K562 (cell line): ENCODE results near the gene CXCL17. TPM values are rescaled to one million over a fixed set of nuclear protein-coding genes. Genes with fewer than 3 reads are reported as not detected.

Source experiments
- EZH2 ChIP-seq: IDR thresholded peaks from 2 replicates; pipeline ENCODE4 v1.6.1; 2012; ENCODE audit warnings: low read depth, mild to moderate bottlenecking, inconsistent platforms, low read length, borderline replicate concordance
- HNRNPL ChIP-seq: fragments of 200-400 bp; formaldehyde crosslinking; IDR thresholded peaks from 2 replicates; pipeline ENCODE4 v1.6.1; 2017; ENCODE audit warnings: low read depth, mild to moderate bottlenecking, low read length
- HNRNPLL ChIP-seq: fragments of 200-400 bp; formaldehyde crosslinking; IDR thresholded peaks from 2 replicates; pipeline ENCODE4 v1.6.1; 2017; ENCODE audit warnings: low read length, low read depth, mild to moderate bottlenecking; ENCODE audit not compliant: poor library complexity, severe bottlenecking
- MAZ ChIP-seq, 2 experiments: fragments of 450-650 bp in 1 of 2; sonication (generic) in 1 of 2; formaldehyde crosslinking; IDR thresholded peaks in 1 of 2; conservative IDR thresholded peaks in 1 of 2; 2 replicates each; pipeline versions ENCODE4 v1.4.0 to v1.5.0; 2020; ENCODE audit warnings: mild to moderate bottlenecking in 1 of 2, missing genetic modification reagents in 1 of 2
- PURB ChIP-seq: sonication (generic); formaldehyde crosslinking; IDR thresholded peaks from 2 replicates; pipeline ENCODE4 v1.9.0; 2021; ENCODE audit warnings: low read depth, mild to moderate bottlenecking, missing genetic modification reagents
- SMAD1 ChIP-seq: fragments of 150-350 bp; IDR thresholded peaks from 2 replicates; pipeline ENCODE4 v1.6.1; 2014; ENCODE audit warnings: low read length, low read depth; ENCODE audit not compliant: partially characterized antibody
- TEAD1 ChIP-seq, 2 experiments: fragments of 450-650 bp in 1 of 2; sonication (generic) in 1 of 2; formaldehyde crosslinking; IDR thresholded peaks; 2 replicates each; pipeline versions ENCODE4 v1.4.0 to v1.8.0; 2020 to 2022; ENCODE audit warnings: mild to moderate bottlenecking in 2 of 2, missing genetic modification reagents in 1 of 2
- polyA plus RNA-seq, 8 experiments: library from polyadenylated mRNA; depleted of rRNA in 4 of 8; stranded (reverse) in 5 of 8; unstranded in 3 of 8; fragments of >200 nt; fragmentation: Nextera tagmentation in 2 of 8; fragmentation: Illumina TruSeq in 1 of 8; extraction: Ambion mirVana in 2 of 8; extraction: Trizol in 1 of 8; gene quantifications; 2 replicates each; pipeline versions ENCODE4 v1.2.1 to v1.2.3, GENCODE V29; 2011 to 2014; ENCODE audit warnings: inconsistent platforms in 1 of 8, missing spikeins in 1 of 8
- total RNA-seq, 7 experiments: library from RNA; depleted of rRNA in 6 of 7; stranded (reverse); fragments of >200 nt in 6 of 7; fragmentation: Illumina TruSeq in 2 of 7; extraction: Trizol in 2 of 7; gene quantifications; 2 replicates each; pipeline versions ENCODE4 v1.2.1 to v1.2.3, GENCODE V29; 2011 to 2021; ENCODE audit warnings: low replicate concordance in 1 of 7
- TF ChIP-seq, protein P1 (sequence below), 2 experiments: fragments of 450-650 bp in 1 of 2; sonication (generic) in 1 of 2; formaldehyde crosslinking in 1 of 2; IDR thresholded peaks; 2 replicates each; pipeline versions ENCODE4 v1.7.1 to v1.9.0; 2016 to 2022; ENCODE audit warnings: inconsistent platforms in 1 of 2, mild to moderate bottlenecking in 1 of 2, missing genetic modification reagents in 1 of 2
- TF ChIP-seq, protein P2 (sequence below), 3 experiments: IDR thresholded peaks in 2 of 3; conservative IDR thresholded peaks in 1 of 3; 2 replicates each; pipeline ENCODE4 v1.5.1; 2011 to 2012; ENCODE audit warnings: low read length in 3 of 3, mild to moderate bottlenecking in 3 of 3, control low read depth in 2 of 3, improper control_type of control experiment in 1 of 3, inconsistent platforms in 1 of 3, low read depth in 1 of 3, mixed read lengths in 1 of 3, moderate library complexity in 1 of 3; ENCODE audit not compliant: insufficient read depth in 2 of 3
- TF ChIP-seq, protein P3 (sequence below): fragments of 250-450 bp; sonication (Bioruptor Pico); IDR thresholded peaks from 2 replicates; pipeline ENCODE4 v1.4.0; 2020; ENCODE audit warnings: mild to moderate bottlenecking, moderate library complexity

CXCL17 gene
- total and polyA plus RNA-seq, 9 of the 15 experiments (the other 6 are each of a cell fraction or from before 2014, with no cell fraction given), result 0.10 to 0.15 TPM; not detected in 7

DNA sequence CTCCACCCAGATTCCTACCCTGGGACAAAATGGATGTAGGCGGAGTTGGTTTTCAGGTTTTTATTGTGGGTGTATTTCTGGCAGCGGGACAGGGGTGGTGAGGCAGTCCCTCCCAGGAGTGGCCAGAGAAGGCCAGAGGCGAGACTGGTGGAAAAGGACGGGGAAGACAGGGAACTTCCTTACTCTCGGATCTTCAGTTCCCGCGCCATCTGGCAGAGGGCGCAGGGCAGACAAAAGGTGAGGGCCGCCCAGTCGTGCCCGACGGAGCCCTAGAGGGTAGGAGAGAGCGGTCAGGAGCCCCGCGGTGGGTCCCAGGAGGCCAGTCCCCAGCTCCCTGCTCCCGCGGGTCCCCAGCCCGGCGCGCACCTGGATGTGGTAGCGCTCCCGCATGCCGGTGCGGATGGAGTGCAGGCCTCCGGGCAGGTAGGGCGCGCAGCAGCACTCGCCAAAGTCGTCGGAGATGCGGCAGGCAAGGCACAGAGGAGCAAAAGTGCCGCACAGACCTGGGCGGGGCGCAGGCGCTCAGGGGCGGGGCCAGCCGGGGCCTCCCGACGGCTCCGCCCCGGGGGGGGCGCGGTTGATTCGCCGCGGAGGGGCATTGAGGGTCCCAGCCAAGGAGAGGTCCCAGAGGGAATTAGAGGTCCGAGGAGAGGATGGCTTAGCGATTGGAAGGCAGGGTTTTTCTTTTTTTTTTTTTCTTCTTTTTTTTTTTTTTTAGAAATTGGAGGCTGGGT is 55.6 kb downstream of the CXCL17 start (continued):
- TF ChIP-seq, protein P1, sequence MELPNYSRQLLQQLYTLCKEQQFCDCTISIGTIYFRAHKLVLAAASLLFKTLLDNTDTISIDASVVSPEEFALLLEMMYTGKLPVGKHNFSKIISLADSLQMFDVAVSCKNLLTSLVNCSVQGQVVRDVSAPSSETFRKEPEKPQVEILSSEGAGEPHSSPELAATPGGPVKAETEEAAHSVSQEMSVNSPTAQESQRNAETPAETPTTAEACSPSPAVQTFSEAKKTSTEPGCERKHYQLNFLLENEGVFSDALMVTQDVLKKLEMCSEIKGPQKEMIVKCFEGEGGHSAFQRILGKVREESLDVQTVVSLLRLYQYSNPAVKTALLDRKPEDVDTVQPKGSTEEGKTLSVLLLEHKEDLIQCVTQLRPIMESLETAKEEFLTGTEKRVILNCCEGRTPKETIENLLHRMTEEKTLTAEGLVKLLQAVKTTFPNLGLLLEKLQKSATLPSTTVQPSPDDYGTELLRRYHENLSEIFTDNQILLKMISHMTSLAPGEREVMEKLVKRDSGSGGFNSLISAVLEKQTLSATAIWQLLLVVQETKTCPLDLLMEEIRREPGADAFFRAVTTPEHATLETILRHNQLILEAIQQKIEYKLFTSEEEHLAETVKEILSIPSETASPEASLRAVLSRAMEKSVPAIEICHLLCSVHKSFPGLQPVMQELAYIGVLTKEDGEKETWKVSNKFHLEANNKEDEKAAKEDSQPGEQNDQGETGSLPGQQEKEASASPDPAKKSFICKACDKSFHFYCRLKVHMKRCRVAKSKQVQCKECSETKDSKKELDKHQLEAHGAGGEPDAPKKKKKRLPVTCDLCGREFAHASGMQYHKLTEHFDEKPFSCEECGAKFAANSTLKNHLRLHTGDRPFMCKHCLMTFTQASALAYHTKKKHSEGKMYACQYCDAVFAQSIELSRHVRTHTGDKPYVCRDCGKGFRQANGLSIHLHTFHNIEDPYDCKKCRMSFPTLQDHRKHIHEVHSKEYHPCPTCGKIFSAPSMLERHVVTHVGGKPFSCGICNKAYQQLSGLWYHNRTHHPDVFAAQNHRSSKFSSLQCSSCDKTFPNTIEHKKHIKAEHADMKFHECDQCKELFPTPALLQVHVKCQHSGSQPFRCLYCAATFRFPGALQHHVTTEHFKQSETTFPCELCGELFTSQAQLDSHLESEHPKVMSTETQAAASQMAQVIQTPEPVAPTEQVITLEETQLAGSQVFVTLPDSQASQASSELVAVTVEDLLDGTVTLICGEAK (IDR thresholded peaks at IDR 0.05), result 0 out of 2 replicates have a peak, but pooled peaks have one; percentile 31
- TF ChIP-seq, protein P1 (CRISPR knock-in tag; IDR thresholded peaks at IDR 0.05), result no peak
- TF ChIP-seq HNRNPLL (peak; percentile 59), SMAD1 (no peak), PURB (CRISPR knock-in tag) (no peak), HNRNPL (peak; percentile 51; the same call in 1 of the 2 replicates), MAZ (CRISPR knock-in tag; conservative IDR thresholded peaks at IDR 0.05 in 1 of 2, IDR thresholded peaks at IDR 0.05 in 1 of 2) (0 out of 4 replicates have a peak, but pooled peaks have one; percentile 30 to 64), EZH2 (no peak), TEAD1 (CRISPR knock-in tag; IDR thresholded peaks at IDR 0.05) (0 out of 4 replicates have a peak, but pooled peaks of 1 of the 2 experiments have one; percentile 20)
- TF ChIP-seq, protein P2, sequence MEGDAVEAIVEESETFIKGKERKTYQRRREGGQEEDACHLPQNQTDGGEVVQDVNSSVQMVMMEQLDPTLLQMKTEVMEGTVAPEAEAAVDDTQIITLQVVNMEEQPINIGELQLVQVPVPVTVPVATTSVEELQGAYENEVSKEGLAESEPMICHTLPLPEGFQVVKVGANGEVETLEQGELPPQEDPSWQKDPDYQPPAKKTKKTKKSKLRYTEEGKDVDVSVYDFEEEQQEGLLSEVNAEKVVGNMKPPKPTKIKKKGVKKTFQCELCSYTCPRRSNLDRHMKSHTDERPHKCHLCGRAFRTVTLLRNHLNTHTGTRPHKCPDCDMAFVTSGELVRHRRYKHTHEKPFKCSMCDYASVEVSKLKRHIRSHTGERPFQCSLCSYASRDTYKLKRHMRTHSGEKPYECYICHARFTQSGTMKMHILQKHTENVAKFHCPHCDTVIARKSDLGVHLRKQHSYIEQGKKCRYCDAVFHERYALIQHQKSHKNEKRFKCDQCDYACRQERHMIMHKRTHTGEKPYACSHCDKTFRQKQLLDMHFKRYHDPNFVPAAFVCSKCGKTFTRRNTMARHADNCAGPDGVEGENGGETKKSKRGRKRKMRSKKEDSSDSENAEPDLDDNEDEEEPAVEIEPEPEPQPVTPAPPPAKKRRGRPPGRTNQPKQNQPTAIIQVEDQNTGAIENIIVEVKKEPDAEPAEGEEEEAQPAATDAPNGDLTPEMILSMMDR (IDR thresholded peaks at IDR 0.05 in 2 of 3, conservative IDR thresholded peaks at IDR 0.05 in 1 of 3; ENCODE audit: insufficient read depth in 2 of 3, low read depth in 1 of 3, low read length in 3 of 3), result peak; percentile 56 to 60 (median 57)
- TF ChIP-seq, protein P3, sequence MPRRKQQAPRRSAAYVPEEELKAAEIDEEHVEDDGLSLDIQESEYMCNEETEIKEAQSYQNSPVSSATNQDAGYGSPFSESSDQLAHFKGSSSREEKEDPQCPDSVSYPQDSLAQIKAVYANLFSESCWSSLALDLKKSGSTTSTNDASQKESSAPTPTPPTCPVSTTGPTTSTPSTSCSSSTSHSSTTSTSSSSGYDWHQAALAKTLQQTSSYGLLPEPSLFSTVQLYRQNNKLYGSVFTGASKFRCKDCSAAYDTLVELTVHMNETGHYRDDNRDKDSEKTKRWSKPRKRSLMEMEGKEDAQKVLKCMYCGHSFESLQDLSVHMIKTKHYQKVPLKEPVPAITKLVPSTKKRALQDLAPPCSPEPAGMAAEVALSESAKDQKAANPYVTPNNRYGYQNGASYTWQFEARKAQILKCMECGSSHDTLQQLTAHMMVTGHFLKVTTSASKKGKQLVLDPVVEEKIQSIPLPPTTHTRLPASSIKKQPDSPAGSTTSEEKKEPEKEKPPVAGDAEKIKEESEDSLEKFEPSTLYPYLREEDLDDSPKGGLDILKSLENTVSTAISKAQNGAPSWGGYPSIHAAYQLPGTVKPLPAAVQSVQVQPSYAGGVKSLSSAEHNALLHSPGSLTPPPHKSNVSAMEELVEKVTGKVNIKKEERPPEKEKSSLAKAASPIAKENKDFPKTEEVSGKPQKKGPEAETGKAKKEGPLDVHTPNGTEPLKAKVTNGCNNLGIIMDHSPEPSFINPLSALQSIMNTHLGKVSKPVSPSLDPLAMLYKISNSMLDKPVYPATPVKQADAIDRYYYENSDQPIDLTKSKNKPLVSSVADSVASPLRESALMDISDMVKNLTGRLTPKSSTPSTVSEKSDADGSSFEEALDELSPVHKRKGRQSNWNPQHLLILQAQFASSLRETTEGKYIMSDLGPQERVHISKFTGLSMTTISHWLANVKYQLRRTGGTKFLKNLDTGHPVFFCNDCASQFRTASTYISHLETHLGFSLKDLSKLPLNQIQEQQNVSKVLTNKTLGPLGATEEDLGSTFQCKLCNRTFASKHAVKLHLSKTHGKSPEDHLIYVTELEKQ (CRISPR knock-in tag), result no peak
